ENCODE data around the gene TCF3. TPM values are rescaled to one million over a fixed set of nuclear protein-coding genes. Genes with fewer than 3 reads are reported as not detected.
A peak's percentile ranks its signal among the peaks of the same experiment; 100 is the strongest.
"Not testable (repeated sequence)": the region's sequence is repeated elsewhere in the genome, so short reads cannot be mapped to it uniquely, and the experiment has no call there.

The TCF3 gene
- total RNA-seq, 2 experiments from 2014 or later, result 124 to 126 TPM

GRCh38 chr19:1698636-1699035 is 46.2 kb upstream of the TCF3 start:
- peaks cover 9% of the 10 kb centered on the region for H3K4me1 Mint-ChIP-seq (ENCODE audit: low read depth)
- DNase-seq (no peak), ATAC-seq (no peak)
- peaks cover 13% of the 10 kb centered on the region for H3K9me3 Mint-ChIP-seq
- no peak for TF ChIP-seq CTCF (IDR thresholded peaks at IDR 0.05)
- POLR2A ChIA-PET, result no interaction called here
- no peak overlapping the region for H3K4me3 Mint-ChIP-seq
- H3K36me3 Mint-ChIP-seq (ENCODE audit: low read depth), result no peaks in the 10 kb centered on the region
- CTCF ChIA-PET, result no interaction called here
- H3K27me3 Mint-ChIP-seq, result peaks cover 16% of the 10 kb centered on the region
- H3K27ac Mint-ChIP-seq, result no peak overlapping the region
- intact Hi-C loops (cut with micrococcal nuclease), result no loop called here

DNA sequence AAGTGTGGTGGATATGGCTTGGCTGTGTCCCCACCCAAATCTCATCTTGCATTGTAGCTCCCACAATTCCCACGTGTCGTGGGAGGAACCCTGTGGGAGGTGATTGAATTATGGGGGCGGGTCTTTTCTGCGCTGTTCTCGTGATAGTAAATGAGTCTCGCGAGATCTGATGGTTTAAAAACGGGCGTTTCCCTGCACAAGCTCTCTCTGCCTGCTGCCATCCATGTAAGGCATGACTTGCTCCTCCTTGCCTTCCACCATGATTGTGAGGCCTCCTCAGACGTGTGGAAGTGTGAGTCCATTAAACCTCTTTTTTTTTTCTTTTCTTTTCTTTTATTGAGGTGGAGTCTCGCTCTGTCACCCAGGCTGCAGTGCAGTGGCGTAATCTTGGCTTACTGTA is 43.1 kb upstream of the TCF3 start:
- ATAC-seq; DNase-seq; H3K4me3 Mint-ChIP-seq; H3K36me3 Mint-ChIP-seq (ENCODE audit: low read depth); H3K4me1 Mint-ChIP-seq (ENCODE audit: low read depth); intact Hi-C loops (cut with micrococcal nuclease); POLR2A ChIA-PET; H3K27ac Mint-ChIP-seq: not testable (repeated sequence)
- H3K9me3 Mint-ChIP-seq, result peaks cover 13% of the 10 kb centered on the region
- H3K27me3 Mint-ChIP-seq, result peaks cover 12% of the 10 kb centered on the region
- CTCF ChIA-PET, result interaction anchor here (1.2 to 1.5 kb wide), 2 partner anchors 23 to 150 kb away, joined by 3 to 6 read pairs; no protein-coding TSS in a partner anchor

DNA sequence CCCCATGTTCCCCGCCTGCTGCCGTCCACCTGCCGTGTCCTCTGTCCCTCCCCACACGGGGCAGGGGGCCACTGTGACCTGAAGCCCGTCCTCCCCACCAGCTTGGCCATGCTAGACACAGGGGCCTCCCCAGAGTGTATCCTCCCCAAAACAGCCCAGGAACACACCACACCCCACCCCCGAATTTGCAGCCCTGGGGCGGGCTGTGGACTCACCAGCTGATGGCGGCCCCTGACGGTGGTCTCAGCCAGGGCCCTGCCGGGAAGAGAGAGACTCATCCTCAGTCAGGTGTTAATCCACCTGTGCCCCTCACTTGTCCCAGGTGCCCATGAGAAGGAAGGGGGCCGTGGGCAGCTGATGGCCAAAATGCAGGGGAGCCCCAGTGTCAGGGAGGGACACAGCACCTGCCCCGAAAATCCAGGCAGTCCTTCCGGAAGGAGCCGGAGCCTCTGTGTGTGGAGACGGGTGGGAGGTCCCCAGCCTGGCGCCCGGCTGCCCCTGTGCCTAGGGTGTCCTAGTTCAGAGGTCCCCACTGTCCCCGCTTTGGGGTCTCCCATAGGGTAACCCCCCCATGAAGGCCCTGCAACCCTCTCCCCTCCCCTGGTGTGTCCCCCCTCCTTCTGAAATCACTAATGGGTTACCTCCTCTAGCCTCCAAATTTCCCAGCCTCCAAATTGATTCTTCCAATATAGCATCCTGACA is 39.3 kb upstream of the TCF3 start:
- ATAC-seq (no peak), DNase-seq (no peak)
- H3K36me3 Mint-ChIP-seq (ENCODE audit: low read depth), result no peaks in the 10 kb centered on the region
- CTCF ChIA-PET, result interaction anchor here (1.4 kb wide), 1 partner anchor 18 kb away, joined by 3 read pairs; no protein-coding TSS in a partner anchor
- intact Hi-C loops (cut with micrococcal nuclease), result no loop called here
- no peaks in the 10 kb centered on the region for H3K4me1 Mint-ChIP-seq (ENCODE audit: low read depth)
- no peak overlapping the region for H3K4me3 Mint-ChIP-seq
- H3K27me3 Mint-ChIP-seq, result peaks cover 19% of the 10 kb centered on the region
- no peak for TF ChIP-seq CTCF (IDR thresholded peaks at IDR 0.05)
- H3K27ac Mint-ChIP-seq, result no peak overlapping the region
- H3K9me3 Mint-ChIP-seq, result peaks cover 13% of the 10 kb centered on the region
- POLR2A ChIA-PET, result no interaction called here

GRCh38 chr19:1690699-1691307 is 38.4 kb upstream of the TCF3 start:
- Mint-ChIP-seq H3K27me3 (peaks cover 19% of the 10 kb centered on the region), H3K36me3 (ENCODE audit: low read depth) (no peaks in the 10 kb centered on the region), H3K9me3 (peaks cover 11% of the 10 kb centered on the region), H3K4me1 (ENCODE audit: low read depth) (no peaks in the 10 kb centered on the region), H3K27ac (no peak overlapping the region), H3K4me3 (no peak overlapping the region)
- TF ChIP-seq CTCF (IDR thresholded peaks at IDR 0.05), result no peak
- ChIA-PET POLR2A (no interaction called here), CTCF (interaction anchor here (1.4 kb wide), 1 partner anchor 17 kb away, joined by 3 read pairs; no protein-coding TSS in a partner anchor)
- peak; percentile 90 for ATAC-seq
- peak; percentile 84 for DNase-seq
- intact Hi-C loops (cut with micrococcal nuclease), result no loop called here

- H3K27ac Mint-ChIP-seq; ATAC-seq; POLR2A ChIA-PET; DNase-seq; intact Hi-C loops (cut with micrococcal nuclease); H3K4me3 Mint-ChIP-seq; H3K4me1 Mint-ChIP-seq (ENCODE audit: low read depth); CTCF ChIA-PET; H3K36me3 Mint-ChIP-seq (ENCODE audit: low read depth); H3K9me3 Mint-ChIP-seq: not testable (repeated sequence)
- peaks cover 21% of the 10 kb centered on the region for H3K27me3 Mint-ChIP-seq
Measured at GRCh38 chr19:1685785-1686184, 33.4 kb upstream of the TCF3 start.

DNA sequence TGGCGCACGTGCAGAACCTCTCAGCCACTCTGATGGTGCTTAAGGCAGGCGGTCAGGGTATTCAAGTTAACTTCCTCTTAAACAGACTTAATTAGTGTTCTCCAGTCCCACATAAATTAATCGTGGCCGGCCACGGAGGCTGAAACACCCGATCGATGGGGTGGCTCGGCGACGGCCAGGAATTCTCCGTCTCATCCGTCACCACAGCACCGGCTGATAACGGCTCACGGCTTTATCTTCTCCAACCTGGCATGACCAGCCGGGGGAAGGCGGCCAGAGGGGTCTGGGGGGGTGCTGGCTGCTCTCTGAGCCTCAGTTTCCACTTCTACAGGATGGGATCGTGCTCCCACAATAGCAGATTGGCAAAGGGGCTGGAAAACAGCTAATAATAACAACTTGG is 32.6 kb upstream of the TCF3 start:
- ATAC-seq, result no peak
- H3K36me3 Mint-ChIP-seq (ENCODE audit: low read depth), result no peaks in the 10 kb centered on the region
- H3K27ac Mint-ChIP-seq, result no peak overlapping the region
- intact Hi-C loops (cut with micrococcal nuclease), result no loop called here
- TF ChIP-seq CTCF (IDR thresholded peaks at IDR 0.05), result no peak
- no peak overlapping the region for H3K4me3 Mint-ChIP-seq
- no peaks in the 10 kb centered on the region for H3K9me3 Mint-ChIP-seq
- H3K4me1 Mint-ChIP-seq (ENCODE audit: low read depth), result no peaks in the 10 kb centered on the region
- peaks cover 18% of the 10 kb centered on the region for H3K27me3 Mint-ChIP-seq
- CTCF ChIA-PET, result interaction anchor here (1.4 to 1.6 kb wide), 2 partner anchors 82 to 97 kb away, joined by 4 to 5 read pairs; no protein-coding TSS in a partner anchor
- no peak for DNase-seq
- POLR2A ChIA-PET, result no interaction called here
